Rectal smooth muscle tissue (tissue), 1 donor: ENCODE measurements around the gene RASL10A.

ENCODE experiments used
- H3K27ac ChIP-seq: one replicate; pipeline ENCODE4 v1.7.0; 2013; ENCODE audit warnings: low read depth, low read length, inconsistent platforms
- H3K27me3 ChIP-seq: one replicate; pipeline ENCODE4 v1.7.0; 2013; ENCODE audit warnings: low read length; ENCODE audit not compliant: control insufficient read depth, insufficient read depth
- H3K36me3 ChIP-seq: one replicate; pipeline ENCODE4 v1.7.0; 2013; ENCODE audit warnings: low read length; ENCODE audit not compliant: control insufficient read depth, insufficient read depth
- H3K4me1 ChIP-seq: one replicate; pipeline ENCODE4 v1.7.0; 2013; ENCODE audit warnings: low read length; ENCODE audit not compliant: control insufficient read depth, insufficient read depth
- H3K4me3 ChIP-seq: one replicate; pipeline ENCODE4 v1.7.0; 2013; ENCODE audit warnings: low read length
- H3K9ac ChIP-seq: one replicate; pipeline ENCODE4 v1.7.0; 2013; ENCODE audit warnings: low read length

Gene RASL10A

DNA sequence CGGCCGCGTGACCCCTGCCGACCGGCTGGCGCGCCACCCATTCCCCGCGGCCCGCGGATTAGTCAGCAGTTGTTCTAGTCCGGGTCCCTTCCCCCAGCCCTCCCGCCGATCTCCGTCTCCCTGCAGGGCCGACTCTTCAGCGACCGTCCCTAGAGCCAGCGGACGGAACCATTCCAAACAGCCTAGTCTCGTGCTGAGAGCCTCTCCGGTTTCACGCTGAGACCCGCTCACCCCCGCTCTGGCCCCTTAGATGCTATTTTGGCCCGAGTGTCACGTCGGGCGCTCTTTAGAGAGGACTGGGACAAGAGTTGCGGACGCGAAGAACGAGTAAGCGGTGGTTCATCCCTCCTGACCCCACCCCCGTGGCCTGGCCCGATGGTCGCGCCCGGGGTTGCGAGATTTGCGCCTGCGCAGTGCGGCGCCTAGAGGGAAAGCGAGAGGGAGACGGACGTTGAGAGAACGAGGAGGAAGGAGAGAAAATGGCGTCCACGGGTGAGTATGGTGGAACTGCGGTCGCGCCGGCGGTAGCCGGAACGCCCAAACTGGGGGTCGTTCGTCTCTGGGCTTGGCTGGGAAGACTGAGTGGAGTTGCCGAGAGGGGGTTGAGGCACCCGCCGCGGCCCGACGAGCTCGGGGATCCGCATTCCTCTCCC is 47.5 kb downstream of the RASL10A start, which contains the start of the genes EWSR1 and RHBDD3:
Gene EWSR1, plus strand, starts transcription at position 411 of the 653 bp plus-strand sequence. Its CDS starts 69 bp downstream, at position 480.
Gene RHBDD3, minus strand, starts transcription at position 124 of the 653 bp plus-strand sequence. CDS start 2,355 bp downstream, outside the sequence.
- Histone ChIP-seq H3K27ac (peak within 1 kb of the TSS; percentile 100), H3K4me1 (peaks cover 37% of the 10 kb centered on the region), H3K4me3 (peak within 1 kb of the TSS; percentile 98), H3K36me3 (peaks cover 9% of the 10 kb centered on the region), H3K9ac (peak within 1 kb of the TSS; percentile 98), H3K27me3 (no peaks in the 10 kb centered on the region)

DNA sequence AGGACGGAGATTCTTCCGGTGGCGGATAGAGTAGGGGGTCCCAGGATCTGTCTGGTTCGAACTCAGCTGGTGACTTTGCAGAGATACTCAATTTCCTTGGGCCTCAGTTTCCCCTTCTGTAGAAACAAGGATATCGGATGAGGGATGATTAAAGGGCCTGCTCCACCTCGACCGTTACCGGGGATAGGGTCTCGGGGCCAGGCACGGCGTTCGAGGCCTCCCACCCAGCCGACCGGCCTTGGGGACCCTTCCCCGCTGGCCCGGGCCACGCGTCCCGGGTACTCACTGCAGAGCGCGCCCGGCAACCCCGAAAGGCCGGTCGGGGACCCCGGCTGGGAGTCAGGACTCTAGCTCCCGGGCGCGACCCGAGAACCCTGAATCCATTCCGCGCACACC is 48.0 kb downstream of the RASL10A start:
- Histone ChIP-seq H3K9ac (peak overlapping the region; percentile 64), H3K4me3 (peak overlapping the region; percentile 98), H3K27me3 (no peaks in the 10 kb centered on the region), H3K4me1 (peaks cover 34% of the 10 kb centered on the region), H3K36me3 (peaks cover 3% of the 10 kb centered on the region), H3K27ac (peak overlapping the region; percentile 100)

DNA sequence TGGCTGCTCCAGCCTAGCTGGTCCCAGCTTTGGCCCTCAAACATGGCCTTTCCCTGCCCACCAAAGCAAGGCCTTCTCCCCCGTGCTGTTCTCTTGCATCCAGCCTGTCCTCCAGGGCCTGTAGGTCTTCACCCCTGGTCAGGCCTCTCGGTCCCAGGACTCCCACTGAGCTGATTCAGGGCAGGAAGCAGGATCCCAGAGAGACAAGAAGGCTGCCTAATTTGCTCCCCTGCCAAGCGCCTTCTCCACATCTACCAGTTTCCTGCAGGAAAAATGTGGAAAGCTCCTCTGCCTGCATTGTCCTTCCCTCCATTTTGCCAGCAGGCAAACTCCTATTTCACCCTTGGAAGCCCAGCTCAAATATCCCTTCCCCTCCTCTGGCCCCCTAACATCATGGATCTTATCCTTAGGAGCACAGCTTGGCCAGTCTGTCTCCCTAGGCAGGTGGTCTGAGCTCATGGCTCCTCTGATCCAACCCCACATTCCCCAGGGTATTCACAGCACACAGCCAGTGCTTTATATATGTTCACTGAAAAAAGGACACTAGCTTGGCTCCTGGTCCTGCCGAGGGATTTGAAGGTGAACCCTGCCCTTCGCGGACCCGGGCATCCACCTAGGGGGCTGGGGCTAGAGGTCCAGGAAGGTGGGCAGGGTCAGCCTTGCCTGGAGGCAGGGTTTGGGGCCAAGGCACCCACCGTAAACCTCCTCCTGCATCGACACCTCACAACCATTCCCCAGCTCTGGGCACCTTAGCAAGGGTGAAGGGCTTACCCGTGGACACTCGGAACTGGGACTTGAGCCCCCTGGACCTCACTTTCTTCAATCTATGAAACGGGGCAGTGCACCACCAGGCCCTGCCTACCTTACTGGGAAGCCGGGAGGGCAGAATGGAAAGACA is 48.7 kb downstream of the RASL10A start:
- H3K4me3 ChIP-seq: peak overlapping the region; percentile 98
- no peaks in the 10 kb centered on the region for H3K36me3 ChIP-seq
- peak overlapping the region; percentile 100 for H3K27ac ChIP-seq
- H3K9ac ChIP-seq: peak overlapping the region; percentile 64
- H3K4me1 ChIP-seq: peaks cover 30% of the 10 kb centered on the region
- no peaks in the 10 kb centered on the region for H3K27me3 ChIP-seq

DNA sequence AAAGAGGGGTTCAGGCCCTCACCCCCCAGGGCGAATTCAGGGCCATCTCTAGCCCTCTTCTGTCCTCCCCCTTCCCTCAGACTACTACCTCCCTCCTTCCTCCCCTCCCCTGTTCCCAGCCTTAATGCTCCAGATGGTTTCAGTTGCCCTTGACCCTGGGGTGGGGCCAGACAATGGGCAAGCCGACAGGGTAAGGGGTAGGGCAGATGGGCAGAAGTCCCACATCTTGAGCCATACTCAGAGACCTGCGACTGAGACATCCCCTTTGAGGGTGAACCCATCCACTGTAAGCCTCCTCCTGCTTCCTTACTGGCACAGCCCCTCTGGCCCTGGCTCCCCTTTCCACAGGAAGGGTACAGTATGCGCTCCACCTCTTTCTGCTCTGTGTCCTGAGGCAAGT is 49.6 kb downstream of the RASL10A start:
- Histone ChIP-seq H3K9ac (no peak overlapping the region), H3K4me1 (peaks cover 21% of the 10 kb centered on the region), H3K27me3 (no peaks in the 10 kb centered on the region), H3K27ac (no peak overlapping the region), H3K36me3 (no peaks in the 10 kb centered on the region), H3K4me3 (no peak overlapping the region)

DNA sequence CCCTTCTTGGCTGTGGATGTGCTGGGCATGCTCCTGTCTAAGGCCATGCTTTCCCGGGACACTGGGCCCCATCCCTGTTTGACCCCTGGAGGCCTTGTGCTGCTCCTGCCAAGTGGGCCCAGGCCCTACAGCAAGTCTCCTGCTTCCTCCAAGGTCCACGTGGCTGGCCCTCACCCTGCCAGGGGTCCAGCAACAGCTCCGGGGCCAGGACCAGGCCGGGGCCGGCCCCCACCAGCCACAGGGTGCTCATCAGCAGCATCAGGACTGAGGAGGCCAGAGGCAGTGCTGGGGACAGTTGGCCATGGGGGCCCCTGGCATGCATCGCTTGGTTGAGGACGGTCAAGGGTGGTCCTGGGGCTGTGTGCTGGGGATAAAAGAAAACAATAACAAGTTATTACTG is 50.2 kb downstream of the RASL10A start:
- no peaks in the 10 kb centered on the region for H3K36me3 ChIP-seq
- peaks cover 15% of the 10 kb centered on the region for H3K4me1 ChIP-seq
- no peaks in the 10 kb centered on the region for H3K27me3 ChIP-seq
- no peak overlapping the region for H3K9ac ChIP-seq
- H3K27ac ChIP-seq: no peak overlapping the region
- no peak overlapping the region for H3K4me3 ChIP-seq

DNA sequence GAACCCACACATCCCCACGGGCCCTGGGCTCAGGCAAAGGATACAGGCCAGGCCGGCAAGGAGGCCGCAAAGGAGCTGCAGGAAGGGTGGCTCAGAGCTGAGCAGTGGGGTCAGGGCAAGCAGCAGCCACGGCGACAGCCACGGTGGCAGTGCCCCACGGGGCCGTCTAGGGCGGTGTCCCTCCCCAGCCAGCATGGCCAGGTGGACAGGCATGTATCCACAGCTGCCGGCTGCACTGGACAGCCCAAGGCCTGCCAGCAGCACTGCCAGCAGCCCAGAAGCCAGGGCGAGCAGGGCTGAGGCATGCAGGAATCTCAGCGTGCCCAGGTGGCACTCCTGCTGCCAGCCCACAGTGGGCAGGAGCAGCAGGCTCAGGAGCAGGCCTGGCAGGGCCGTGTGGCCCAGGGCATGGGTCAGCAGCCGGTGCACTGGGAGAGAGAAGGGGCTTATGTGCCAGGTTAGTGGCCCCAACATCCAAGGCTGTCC is 51.7 kb downstream of the RASL10A start:
- no peak overlapping the region for H3K27ac ChIP-seq
- H3K27me3 ChIP-seq: no peaks in the 10 kb centered on the region
- no peak overlapping the region for H3K4me3 ChIP-seq
- peaks cover 6% of the 10 kb centered on the region for H3K4me1 ChIP-seq
- no peak overlapping the region for H3K9ac ChIP-seq
- H3K36me3 ChIP-seq: peaks cover 3% of the 10 kb centered on the region
